ENCODE results near the gene UVSSA.
"Not testable (repeated sequence)": the region's sequence is repeated elsewhere in the genome, so short reads cannot be mapped to it uniquely, and the experiment has no call there.

The UVSSA gene

DNA sequence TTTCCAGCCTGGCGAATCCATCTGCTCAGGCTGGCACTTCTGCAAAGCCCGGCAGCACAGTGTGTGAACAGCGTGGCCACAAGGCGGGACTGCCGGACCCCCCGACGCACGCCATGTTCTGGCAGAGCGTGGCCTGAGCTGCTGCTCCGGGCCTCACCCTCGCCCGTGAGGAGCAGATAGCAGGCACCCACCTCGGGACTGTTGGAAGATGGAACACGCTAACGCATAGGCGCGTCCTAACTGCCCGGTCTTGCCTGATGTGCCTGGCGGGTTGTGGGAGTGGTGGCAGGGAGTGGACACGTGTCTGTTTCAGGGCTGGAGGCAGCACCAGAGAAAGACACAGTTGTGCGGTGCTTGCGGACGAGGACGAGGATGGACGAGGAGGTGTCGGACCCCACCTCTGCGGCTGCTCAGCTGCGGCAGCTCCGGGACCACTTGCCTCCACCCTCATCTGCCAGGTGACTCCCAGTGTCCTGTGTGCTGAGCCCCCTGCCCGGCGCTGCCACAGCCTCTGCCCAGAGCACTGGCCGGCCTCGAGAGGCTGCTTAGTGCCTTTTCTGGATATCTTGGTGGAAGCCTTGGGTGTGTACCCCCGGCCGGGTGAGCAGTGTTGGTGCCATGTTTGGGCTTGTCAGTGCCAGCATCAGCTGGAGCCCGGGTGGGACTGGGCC, 28.2 kb downstream of the UVSSA start:
- in situ Hi-C loops (cut with HindIII; ENCODE audit: low sequenced_read_pairs) = no loop called here

DNA sequence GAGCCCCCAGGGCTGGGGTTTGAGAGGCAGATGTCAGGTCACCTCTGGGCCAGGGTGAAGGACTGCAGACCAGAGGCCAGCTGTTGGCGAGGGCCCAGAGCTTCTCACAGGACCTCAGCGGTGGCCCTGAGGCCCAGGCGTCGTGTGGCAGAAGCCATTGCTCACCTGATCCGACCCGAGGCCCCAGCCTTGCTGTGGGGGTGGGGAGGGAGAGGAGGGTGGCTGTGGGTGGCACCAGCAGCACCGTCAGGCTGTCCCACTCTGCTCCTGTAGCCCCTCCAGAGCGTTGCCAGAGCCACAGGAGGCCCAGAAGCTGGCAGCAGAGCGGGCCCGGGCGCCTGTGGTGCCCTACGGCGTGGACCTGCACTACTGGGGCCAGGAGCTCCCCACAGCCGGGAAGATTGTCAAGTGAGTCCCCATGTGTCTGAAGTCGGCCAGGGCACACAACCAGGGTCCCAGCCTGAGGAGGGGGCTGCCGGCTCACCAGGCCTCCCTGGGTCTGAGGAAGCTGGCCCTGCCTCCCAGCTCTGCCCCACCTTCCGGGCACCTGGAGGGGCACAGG, 28.8 kb downstream of the UVSSA start:
- in situ Hi-C loops (cut with HindIII; ENCODE audit: low sequenced_read_pairs) = no loop called here

DNA sequence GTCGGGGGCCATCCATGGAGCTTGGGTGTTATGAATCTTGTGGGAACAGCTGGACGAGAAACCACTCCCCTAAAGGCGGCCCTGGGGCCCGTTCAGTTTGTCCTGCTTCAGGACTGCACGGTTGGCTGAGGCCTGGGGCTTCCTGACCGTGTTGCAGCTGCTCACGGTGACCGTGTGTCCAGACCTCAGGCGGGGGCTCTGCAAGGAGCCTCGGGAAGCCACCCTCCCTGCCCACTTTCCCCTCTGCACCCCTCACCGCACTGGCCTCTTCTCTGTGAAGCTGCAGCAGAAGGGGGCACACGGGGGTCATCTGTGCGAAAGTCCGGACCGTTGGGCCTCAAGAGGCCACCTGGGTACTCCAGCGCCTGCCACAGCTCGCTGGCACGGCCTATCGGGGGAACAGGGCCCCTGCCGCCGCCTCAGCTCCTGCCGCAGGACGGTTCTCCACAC, 29.4 kb downstream of the UVSSA start:
- in situ Hi-C loops (cut with HindIII; ENCODE audit: low sequenced_read_pairs) = no loop called here

DNA sequence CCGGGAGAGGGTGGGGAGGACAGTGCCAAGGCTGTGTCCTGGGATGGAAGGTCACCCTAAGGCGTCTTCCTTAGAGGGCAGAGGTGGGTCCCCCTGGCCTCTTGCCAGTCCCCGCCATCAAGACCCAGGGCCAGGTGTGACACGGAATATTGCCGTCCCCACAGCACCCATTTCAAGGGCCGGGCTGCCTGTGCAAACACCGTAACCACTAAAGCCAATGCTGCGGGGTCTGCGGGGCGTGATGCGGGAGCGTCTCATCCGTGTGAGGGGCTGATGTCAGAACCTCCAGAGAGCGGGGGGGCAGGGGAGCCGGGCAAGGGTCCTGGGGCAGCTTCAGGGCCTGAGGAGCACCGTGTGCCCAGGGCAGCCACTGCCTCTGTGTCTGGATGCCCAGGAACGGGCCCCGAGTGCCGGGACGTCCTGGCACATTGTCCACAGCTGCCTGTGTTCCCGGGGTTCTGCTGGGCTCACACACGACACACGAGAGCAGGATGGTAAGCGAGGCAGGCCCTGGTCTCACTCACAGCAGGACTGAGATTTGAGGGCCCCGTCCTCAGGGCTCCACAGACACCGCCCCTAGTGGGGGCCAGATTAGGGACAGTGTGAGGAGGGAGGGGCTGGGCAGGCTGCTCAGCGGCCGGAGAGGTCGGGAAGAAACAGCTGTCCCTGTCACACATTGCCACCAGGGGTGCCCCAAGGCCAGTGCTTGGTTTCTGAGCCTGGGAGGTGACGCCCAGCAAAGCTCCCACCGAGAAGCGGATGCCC, 30.0 kb downstream of the UVSSA start:
- in situ Hi-C loops (cut with HindIII; ENCODE audit: low sequenced_read_pairs) = no loop called here

DNA sequence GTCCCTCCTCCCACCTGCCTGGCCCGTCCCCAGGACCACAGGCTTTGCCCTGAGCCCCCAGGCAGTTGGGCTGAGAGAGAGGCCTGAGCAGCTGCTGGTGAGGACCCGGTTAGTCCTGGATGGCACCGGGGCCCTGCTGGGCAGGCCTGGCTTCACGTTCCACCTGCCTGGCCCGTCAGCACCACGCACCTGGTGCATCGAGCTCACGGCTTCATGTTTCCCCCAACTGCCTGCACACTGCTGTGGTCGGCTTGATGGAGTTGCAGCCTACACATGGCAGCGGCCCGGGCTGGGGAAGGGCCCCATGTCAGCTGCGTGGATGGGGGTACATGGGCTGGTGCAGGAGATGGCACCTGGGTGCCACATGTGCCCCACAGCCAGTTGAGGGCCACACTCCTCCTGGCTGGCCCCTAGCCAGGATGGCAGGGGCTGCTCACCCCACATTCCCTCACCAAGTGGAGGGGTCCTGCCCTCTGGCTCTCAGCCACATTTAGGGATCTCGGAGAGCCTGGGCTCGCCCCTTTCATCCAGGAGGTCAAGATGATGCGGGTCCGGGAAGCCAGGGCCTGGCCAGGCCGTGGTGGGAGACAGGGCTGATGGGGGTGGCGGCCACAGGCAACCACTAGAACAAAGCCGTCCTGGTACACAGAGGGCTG, 30.7 kb downstream of the UVSSA start:
- in situ Hi-C loops (cut with HindIII; ENCODE audit: low sequenced_read_pairs) = no loop called here

DNA sequence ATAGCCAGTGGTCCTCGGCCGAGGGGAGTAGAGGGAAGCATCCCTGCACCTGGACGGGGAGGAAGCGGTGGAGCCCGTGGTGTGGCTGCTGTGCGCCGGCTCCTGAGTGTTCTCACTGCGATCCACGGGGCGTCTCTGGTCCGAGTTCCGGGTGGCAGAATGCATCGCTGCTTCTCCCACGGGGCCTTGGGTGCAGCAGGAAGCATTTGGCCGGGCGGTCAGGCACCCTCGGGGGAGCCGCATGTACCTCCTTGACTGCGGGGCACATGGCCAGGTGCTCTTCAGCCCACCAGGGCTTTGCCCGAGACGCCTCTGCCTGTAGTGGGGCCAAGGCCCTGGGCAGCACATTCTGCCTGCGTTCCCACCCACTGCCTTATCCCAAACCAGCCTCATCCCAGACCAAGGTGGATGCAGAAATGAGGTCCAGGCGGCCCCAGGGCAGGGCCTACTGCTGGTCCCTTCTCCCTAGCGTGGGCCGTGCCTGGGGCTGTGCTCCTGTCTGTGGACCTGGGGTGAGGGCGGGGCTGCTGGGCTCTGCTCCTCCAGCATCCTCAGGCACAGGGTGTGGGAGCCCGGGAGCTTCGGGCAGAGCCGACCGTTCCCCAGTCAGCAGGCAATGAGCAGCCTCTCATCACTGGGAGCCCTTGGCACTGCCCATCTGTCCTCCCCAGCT, 31.7 kb downstream of the UVSSA start:
- in situ Hi-C loops (cut with HindIII; ENCODE audit: low sequenced_read_pairs) = no loop called here

DNA sequence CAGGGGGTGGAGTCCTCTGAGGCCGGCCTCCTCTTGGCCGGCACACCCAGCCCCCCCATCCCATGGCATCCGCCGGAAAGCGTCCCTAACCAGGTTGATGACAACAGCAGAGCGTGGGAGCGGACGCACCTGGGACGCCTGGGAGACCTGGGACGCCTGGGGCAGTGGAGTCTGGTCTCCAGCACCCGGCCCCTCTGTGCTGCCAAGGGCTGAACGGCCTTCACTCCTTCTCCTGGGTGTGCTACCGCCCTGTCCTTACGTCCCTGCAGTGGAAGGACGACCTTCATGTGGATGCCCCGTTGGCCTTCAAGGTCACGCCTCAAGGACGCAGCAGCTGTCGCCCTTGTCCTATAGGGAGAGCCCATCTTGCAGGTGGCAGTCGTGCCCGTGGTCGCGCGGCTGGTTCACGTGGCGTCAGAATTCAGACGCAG, 32.4 kb downstream of the UVSSA start:
- in situ Hi-C loops (cut with HindIII; ENCODE audit: low sequenced_read_pairs) = no loop called here

DNA sequence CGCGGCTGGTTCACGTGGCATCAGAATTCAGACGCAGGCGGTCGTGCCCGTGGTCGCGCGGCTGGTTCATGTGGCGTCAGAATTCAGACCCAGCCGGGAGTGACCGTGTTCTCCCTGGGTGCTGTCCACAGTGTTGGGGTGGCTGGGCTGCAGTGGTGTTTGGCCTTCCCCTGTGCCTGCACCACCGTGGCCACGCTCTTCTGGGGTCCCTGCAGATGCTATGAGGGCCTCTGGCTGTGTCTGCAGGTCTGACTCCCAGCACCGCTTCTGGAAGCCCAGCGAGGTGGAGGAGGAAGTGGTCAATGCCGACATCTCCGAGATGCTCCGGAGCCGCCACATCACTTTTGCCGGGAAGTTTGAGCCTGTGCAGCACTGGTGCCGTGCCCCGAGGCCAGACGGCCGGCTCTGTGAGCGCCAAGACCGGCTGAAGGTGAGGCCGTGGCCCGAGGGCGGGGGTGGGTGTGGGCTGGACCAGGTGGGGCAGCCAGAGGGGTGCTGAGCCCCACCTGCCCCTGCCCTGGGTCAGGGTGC, 32.9 kb downstream of the UVSSA start:
- in situ Hi-C loops (cut with HindIII; ENCODE audit: low sequenced_read_pairs) = no loop called here

DNA sequence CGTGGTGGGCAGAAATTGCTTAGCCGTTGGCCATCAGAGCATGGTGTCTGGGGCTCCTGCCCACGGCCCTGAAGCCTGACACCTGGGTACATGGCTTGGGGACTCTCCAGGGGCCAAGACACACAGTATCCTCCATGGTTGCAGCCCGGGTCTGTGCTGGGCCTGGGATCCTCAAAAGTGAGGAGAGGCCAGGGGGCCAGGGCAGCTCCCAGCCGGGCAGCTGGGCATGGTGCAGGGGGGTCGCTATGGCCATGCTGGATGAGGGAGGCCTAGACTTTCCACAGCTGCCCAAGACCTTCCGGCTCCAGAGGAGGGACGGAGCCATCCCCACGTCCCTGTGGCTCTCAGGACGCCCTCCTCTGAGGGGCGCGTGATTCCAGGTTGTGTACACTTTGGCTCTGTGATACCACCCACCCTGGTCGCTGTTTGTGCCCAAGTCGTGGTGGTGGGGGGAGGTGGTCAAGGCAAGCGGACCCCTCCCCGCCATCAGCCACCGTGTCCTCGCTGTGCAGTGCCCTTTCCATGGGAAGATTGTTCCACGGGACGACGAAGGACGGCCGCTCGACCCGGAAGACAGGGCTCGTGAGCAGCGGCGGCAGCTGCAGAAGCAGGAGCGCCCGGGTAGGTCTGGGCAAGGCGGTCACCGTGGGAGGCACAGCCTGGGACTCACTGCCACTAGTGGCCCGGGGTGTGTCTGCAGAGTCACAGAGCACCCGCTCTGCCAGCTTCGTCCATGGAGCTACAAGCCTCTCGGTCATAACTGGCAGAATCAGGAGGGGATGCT, 33.6 kb downstream of the UVSSA start:
- in situ Hi-C loops (cut with HindIII; ENCODE audit: low sequenced_read_pairs) = no loop called here

DNA sequence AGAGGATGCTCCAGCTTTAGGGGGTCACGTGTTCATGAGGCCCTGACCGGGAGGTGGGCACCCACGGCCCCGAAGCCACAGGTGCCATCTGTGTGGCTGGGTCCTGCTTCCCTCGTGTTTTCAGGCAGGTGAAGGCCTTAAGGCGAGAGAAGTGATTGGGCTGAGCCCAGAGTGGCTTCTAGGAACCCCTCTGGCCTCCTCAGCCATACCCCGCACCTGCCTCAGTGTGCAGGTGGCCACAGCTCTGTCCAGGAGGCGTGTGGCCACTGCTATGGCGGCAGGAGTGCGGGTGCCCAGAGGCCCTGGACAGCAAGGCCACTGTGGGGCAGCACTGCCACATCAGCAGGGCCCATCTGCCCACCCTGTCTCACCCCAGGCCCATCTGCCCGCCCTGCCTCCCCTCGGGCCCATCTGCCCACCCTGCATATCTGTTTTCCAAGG, 34.2 kb downstream of the UVSSA start:
- in situ Hi-C loops (cut with HindIII; ENCODE audit: low sequenced_read_pairs) = no loop called here

DNA sequence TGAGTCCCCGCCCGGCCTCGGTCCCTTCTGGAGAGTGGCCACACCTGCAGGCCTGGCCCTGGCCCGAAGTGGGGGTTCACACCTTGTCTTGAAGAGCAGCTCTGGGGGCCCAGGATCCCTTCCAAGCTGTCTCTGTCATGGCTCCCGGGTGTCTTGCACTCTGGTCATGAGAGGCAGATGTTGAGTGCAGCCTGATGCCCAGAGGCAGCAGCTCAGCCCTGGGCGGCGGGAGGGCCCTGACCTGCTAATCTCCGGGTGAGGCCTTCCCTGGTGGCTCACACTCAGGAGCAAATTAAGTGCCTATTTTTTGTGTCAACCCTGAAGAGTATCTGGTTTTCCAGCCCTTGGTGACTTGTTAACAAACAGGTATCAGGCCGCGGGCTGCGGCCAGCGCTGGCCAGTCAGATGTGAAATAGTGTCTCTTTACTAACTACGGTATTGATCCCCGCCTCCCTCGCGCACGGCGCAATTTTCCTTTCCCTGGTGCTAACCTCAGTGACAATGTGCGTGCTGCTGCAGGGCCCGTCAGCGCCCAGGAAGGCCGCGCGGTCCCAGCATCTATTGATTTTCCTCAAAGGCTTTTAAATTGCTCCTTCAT, 35.0 kb downstream of the UVSSA start:
- in situ Hi-C loops (cut with HindIII; ENCODE audit: low sequenced_read_pairs) = no loop called here

DNA sequence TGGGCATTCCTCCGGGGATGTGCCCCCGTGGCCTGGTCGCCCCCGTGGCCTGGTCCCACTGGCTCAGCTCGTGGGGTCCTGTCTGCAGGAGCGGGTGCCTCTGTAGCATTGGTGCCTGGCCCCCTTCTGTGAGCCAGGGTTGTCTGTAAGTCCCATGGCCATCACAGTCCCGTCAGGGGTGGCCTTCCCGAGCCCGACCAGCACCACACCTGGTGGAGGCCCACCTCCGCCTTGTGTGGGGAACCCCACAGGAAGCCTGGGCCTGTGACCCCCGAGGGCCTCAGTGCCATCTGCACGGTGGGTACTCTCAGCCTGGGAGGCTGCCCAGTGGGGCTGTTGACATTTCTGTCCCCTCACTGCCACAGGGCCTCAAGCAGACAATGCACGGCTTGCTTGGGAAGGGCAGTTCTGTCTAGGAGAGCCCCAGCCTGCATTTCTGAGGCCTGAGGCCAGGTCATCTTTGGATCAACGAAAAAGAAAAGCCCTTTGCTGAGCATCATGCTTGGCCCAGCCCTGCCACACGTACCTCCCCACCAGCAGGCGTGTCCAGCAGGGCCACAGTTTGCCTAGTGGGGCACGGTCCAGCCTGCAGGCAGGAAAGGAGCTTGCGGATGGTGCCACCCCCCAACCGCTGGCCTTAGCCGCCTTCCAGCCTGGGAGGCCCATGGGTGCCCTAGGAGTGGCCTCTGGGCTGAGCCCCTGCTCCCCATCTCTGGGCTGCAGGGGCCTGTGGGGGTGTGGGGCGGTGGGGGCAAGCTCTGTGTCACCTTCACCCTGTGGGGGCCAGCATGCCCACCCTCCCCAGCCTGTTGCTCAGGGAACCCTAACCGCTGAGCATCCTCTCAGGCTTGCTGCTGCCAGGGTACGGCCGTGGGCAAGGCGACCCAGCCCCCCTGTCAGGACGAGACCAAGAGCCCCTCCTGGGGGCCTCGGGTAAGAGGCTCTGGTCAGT, 36.0 kb downstream of the UVSSA start:
- in situ Hi-C loops (cut with HindIII; ENCODE audit: low sequenced_read_pairs) = no loop called here

DNA sequence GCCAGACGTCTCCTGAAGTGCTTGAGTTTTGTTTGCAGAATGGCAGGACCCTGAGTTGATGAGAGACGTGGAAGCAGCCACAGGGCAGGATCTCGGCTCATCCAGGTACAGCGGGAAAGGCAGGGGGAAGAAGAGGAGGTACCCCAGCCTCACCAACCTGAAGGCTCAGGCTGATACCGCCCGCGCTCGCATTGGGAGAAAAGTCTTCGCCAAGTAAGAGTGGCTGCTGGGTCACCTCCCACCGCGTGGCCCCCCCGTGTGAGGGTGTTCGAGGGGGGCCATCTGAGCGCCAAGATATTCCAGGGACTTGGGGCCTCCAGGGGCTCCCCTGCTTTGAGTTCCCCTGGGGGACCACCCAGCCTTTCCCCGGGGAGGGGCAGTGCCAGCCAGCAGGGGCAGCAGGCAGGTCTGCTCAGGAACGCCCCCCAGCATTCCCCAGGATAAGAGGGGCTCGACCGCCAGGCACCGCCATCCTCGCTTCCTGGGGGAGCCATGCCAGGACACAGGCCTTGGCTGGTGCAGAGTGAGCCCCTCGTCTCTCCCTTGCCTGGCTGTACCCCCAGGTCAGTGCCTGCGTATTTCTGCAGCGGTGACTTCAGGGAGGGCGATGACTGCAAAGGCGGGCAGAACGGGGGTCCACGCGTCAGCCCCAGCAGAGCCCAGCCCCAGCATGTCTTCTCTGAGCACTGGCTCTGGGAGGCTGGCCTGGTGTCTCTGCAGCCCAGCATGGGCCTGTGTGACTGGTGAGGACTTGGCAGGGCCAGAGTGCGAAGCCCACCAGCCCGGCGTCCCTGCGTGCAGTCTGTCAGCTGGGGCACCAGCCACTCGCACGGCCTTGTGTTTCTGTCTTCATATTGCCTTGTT, 37.0 kb downstream of the UVSSA start:
- in situ Hi-C loops (cut with HindIII; ENCODE audit: low sequenced_read_pairs) = no loop called here

DNA sequence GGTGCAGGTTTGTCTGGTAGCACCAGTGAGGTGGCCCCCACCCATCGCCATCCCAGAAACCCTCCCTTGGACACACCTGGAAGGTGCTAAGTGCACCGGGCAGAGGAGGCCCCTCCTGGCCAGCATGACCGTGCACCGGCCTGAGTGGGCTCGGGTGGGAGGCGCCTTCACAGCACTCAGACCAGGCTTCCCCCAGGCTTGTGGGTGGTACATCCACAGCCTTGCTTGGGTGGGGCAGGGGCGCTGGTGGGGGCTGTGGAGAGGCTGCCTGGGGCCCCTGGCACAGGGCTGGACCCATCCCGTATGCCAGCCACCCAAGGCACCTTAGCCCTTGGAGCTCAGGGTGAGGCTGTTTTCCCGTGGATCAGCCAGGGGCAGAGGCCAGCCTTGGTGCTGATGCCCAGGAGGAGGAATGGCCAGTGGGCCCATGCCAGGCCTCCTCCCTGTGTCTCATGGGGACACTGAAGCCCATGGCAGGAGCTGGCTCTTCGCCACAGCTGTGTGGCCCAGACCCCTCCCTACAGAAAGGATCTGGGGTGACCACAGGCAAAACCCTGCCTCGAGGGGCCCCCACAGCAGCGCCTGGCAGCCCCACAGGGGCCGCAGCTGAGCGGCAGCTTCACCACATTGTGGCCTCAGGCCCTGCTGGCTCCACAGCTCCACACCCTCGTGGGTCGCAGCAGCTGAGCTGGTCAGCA, 37.8 kb downstream of the UVSSA start:
- in situ Hi-C loops (cut with HindIII; ENCODE audit: low sequenced_read_pairs) = no loop called here

DNA sequence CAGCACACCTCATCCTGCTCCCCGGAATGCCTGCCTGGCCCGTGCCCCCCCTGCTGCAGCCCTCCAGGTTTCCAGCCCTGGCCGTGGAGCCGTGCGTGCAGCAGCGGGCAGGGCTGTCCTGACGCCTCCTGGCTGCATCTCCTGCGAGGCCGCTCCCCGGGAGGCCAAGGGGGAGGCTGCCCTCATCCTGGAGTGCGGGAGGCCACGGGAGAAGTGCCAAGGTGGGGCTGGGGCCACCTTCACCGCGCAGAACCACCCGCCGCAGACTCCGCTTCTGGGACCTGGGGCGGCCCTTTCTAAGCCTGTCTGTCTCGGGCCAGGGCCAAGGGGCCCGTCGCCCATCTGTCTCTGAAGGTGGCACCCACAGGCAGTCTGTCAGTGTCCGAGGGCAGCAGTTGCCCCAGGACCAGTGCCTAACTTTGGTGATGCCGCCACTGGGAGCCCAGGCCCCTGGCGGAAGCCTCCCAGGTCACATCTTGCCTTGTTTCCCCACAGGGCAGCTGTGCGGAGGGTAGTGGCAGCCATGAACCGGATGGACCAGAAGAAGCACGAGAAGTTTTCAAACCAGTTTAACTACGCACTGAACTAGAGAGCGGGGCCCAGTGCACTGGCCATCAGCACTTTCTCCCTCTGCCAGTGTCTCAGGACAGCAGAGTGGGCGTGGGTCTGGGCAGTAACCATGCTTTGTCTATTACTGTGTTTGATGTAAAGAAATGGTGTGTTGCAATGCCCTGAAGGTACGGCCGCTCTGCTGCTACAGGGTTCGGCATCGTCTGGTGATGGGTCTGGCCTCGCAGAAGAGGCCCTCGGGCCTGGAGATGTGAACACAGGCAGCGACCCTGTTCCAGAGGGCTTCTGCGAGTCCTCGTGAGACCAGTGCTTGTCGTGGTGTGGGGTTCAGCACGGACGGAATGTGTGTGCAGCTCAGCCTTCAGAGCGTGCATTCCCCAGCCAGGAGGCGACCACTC, 38.6 kb downstream of the UVSSA start:
- in situ Hi-C loops (cut with HindIII; ENCODE audit: low sequenced_read_pairs) = no loop called here

DNA sequence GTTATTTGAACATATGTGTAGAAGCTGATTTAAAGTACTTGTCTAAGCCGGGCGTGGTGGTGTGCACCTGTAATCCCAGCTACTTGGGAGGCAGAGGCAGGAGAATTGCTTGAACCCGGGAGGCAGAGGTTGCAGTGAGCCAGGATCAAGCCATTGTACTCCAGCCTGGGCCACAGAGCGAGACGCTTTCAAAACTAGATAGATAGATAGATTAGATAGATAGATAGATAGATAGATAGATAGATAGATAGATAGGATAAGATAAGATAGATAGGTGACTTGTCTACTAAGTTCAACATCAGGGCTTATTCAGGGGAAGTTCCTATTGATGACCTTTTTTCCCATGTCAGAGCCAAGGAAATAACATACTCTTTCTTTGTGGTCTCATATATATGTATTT, 46.4 kb downstream of the UVSSA start:
- in situ Hi-C loops (cut with HindIII; ENCODE audit: low sequenced_read_pairs) = not testable (repeated sequence)
